H9 (cell line): ENCODE measurements around the gene INSYN2A. TPM values are rescaled to one million over a fixed set of nuclear protein-coding genes. Genes with fewer than 3 reads are reported as not detected.

ENCODE experiments used
- DNase-seq: peaks from one replicate; pipeline ENCODE4 v3.0.0-alpha.2; 2017
- H2AFZ ChIP-seq: one replicate; pipeline ENCODE4 v1.6.1; 2013; ENCODE audit warnings: mild to moderate bottlenecking, low read length, control low read depth, moderate library complexity
- H2AK5ac ChIP-seq: 2 replicates; pipeline ENCODE4 v1.6.1; 2013; ENCODE audit warnings: low read length, control low read depth, mixed read lengths; ENCODE audit not compliant: insufficient read length
- H2BK120ac ChIP-seq: one replicate; pipeline ENCODE4 v1.6.1; 2013; ENCODE audit warnings: low read depth, mild to moderate bottlenecking, low read length, control low read depth, inconsistent platforms; ENCODE audit not compliant: poor library complexity, severe bottlenecking
- H2BK12ac ChIP-seq: 2 replicates; pipeline ENCODE4 v1.6.1; 2013; ENCODE audit warnings: low read length, control low read depth, mixed read lengths, low read depth; ENCODE audit not compliant: insufficient read length
- H2BK15ac ChIP-seq: 2 replicates; pipeline ENCODE4 v1.6.1; 2013; ENCODE audit warnings: low read depth, low read length, control low read depth
- H2BK20ac ChIP-seq: one replicate; pipeline ENCODE4 v1.6.1; 2013; ENCODE audit warnings: low read depth, mild to moderate bottlenecking, low read length, control low read depth, inconsistent platforms; ENCODE audit not compliant: poor library complexity, severe bottlenecking
- H2BK5ac ChIP-seq: 2 replicates; pipeline ENCODE4 v1.6.1; 2013; ENCODE audit warnings: low read length, control low read depth, mixed read lengths; ENCODE audit not compliant: insufficient read length
- H3K14ac ChIP-seq: 2 replicates; pipeline ENCODE4 v1.6.1; 2013; ENCODE audit warnings: low read length, control low read depth; ENCODE audit not compliant: insufficient read depth
- H3K18ac ChIP-seq: 2 replicates; pipeline ENCODE4 v1.6.1; 2013; ENCODE audit warnings: low read depth, mild to moderate bottlenecking, mixed read lengths, low read length, control low read depth; ENCODE audit not compliant: insufficient read length
- H3K23ac ChIP-seq: 2 replicates; pipeline ENCODE4 v1.6.1; 2013; ENCODE audit warnings: low read length, control low read depth, mixed read lengths, low read depth; ENCODE audit not compliant: insufficient read length
- H3K23me2 ChIP-seq: 2 replicates; pipeline ENCODE4 v1.6.1; 2013; ENCODE audit warnings: low read depth, mild to moderate bottlenecking, mixed read lengths, low read length, control low read depth; ENCODE audit not compliant: insufficient read length, poor library complexity, severe bottlenecking
- H3K27ac ChIP-seq: 2 replicates; pipeline ENCODE4 v1.5.1; 2013; ENCODE audit warnings: low read length, control low read depth, mixed read lengths, low read depth; ENCODE audit not compliant: insufficient read length
- H3K27me3 ChIP-seq: 2 replicates; pipeline ENCODE4 v1.6.1; 2013; ENCODE audit warnings: low read length, control low read depth, inconsistent platforms; ENCODE audit not compliant: insufficient read depth
- H3K4ac ChIP-seq: 2 replicates; pipeline ENCODE4 v1.6.1; 2013; ENCODE audit warnings: low read depth, mild to moderate bottlenecking, control low read depth, inconsistent platforms, low read length, moderate library complexity
- H3K4me1 ChIP-seq: 2 replicates; pipeline ENCODE4 v1.6.1; 2013; ENCODE audit warnings: low read length, control low read depth, inconsistent platforms; ENCODE audit not compliant: insufficient read depth
- H3K4me2 ChIP-seq: 2 replicates; pipeline ENCODE4 v1.6.1; 2013; ENCODE audit warnings: low read length, control low read depth, mixed read lengths; ENCODE audit not compliant: insufficient read length, insufficient read depth
- H3K56ac ChIP-seq: 2 replicates; pipeline ENCODE4 v1.6.1; 2013; ENCODE audit warnings: low read depth, mild to moderate bottlenecking, mixed read lengths, low read length, control low read depth; ENCODE audit not compliant: insufficient read length
- H3K79me1 ChIP-seq: 2 replicates; pipeline ENCODE4 v1.6.1; 2013; ENCODE audit warnings: low read depth, mild to moderate bottlenecking, moderate library complexity, low read length, control low read depth, inconsistent platforms; ENCODE audit not compliant: insufficient read depth, poor library complexity, severe bottlenecking
- H3K79me2 ChIP-seq: 2 replicates; pipeline ENCODE4 v1.6.1; 2013; ENCODE audit warnings: low read length, control low read depth, inconsistent platforms; ENCODE audit not compliant: insufficient read depth
- H3K9ac ChIP-seq: 2 replicates; pipeline ENCODE4 v1.6.1; 2013; ENCODE audit warnings: low read length, control low read depth, mixed read lengths; ENCODE audit not compliant: insufficient read length; ENCODE audit errors: extremely low read depth
- H3K9me3 ChIP-seq: one replicate; pipeline ENCODE4 v1.6.1; 2013; ENCODE audit warnings: low read depth, low read length, inconsistent platforms; ENCODE audit not compliant: control insufficient read depth
- H3T11ph ChIP-seq: one replicate; pipeline ENCODE4 v1.6.1; 2013; ENCODE audit warnings: mild to moderate bottlenecking, low read length, control low read depth, inconsistent platforms
- H4K20me1 ChIP-seq: one replicate; pipeline ENCODE4 v1.6.1; 2013; ENCODE audit not compliant: control insufficient read depth, insufficient read length, insufficient read depth
- H4K5ac ChIP-seq: 2 replicates; pipeline ENCODE4 v1.6.1; 2013; ENCODE audit warnings: low read depth, mild to moderate bottlenecking, mixed read lengths, low read length, control low read depth; ENCODE audit not compliant: insufficient read length
- H4K8ac ChIP-seq: replicated peaks from 2 replicates; pipeline ENCODE4 v1.6.1; 2013; ENCODE audit warnings: low read length, control low read depth, mixed read lengths, low read depth; ENCODE audit not compliant: insufficient read length
- H4K91ac ChIP-seq: 2 replicates; pipeline ENCODE4 v1.6.1; 2013; ENCODE audit warnings: low read depth, mild to moderate bottlenecking, moderate library complexity, mixed read lengths, low read length, control low read depth; ENCODE audit not compliant: insufficient read length
- H3K27ac Mint-ChIP-seq, 3 experiments: 2 replicates in 2 of 3; 3 replicates in 1 of 3; pipeline ENCODE4 v1.8.0; 2020 to 2021; ENCODE audit warnings: mixed read lengths in 3 of 3, mild to moderate bottlenecking in 1 of 3, moderate library complexity in 1 of 3
- H3K27me3 Mint-ChIP-seq: 2 replicates; pipeline ENCODE4 v1.8.0; 2021; ENCODE audit warnings: low read depth, mild to moderate bottlenecking, moderate library complexity, mixed read lengths
- H3K36me3 Mint-ChIP-seq, 3 experiments: 2 replicates in 2 of 3; 3 replicates in 1 of 3; pipeline ENCODE4 v1.8.0; 2020 to 2021; ENCODE audit warnings: low read depth in 3 of 3, mixed read lengths in 3 of 3; ENCODE audit not compliant: insufficient read depth in 1 of 3
- H3K4me1 Mint-ChIP-seq, 2 experiments: 2 replicates each; pipeline ENCODE4 v1.8.0; 2020; ENCODE audit warnings: mixed read lengths in 2 of 2
- H3K4me3 Mint-ChIP-seq, 2 experiments: 2 replicates in 1 of 2; 3 replicates in 1 of 2; pipeline ENCODE4 v1.8.0; 2020 to 2021; ENCODE audit warnings: mild to moderate bottlenecking in 2 of 2, mixed read lengths in 2 of 2, moderate library complexity in 1 of 2
- H3K9me3 Mint-ChIP-seq, 2 experiments: 2 replicates in 1 of 2; 3 replicates in 1 of 2; pipeline ENCODE4 v1.8.0; 2020; ENCODE audit warnings: mild to moderate bottlenecking in 2 of 2, mixed read lengths in 2 of 2, moderate library complexity in 1 of 2
- WGBS: extraction: QIAGEN DNeasy Blood & Tissue Kit; methylation state at CpG from one replicate; pipeline ENCODE4 v1.1.7; 2013; ENCODE audit warnings: missing lambda C conversion rate, low lambda C conversion rate, mixed read lengths; ENCODE audit not compliant: insufficient read length; ENCODE audit errors: extremely low coverage; 5-methylcytosine and 5-hydroxymethylcytosine counted together
- total RNA-seq: library from RNA; stranded (reverse); gene quantifications from 2 replicates; pipeline ENCODE4 v1.2.1, GENCODE V29; 2021
- TF ChIP-seq, protein P1 (sequence below): fragments of 200-600 bp; sonication (generic); conservative IDR thresholded peaks from 3 replicates; pipeline ENCODE4 v1.8.0; 2021; ENCODE audit warnings: antibody characterized with exemption, mild to moderate bottlenecking

INSYN2A gene
- total RNA-seq, 1 experiment from 2014 or later = 0.09 TPM

DNA sequence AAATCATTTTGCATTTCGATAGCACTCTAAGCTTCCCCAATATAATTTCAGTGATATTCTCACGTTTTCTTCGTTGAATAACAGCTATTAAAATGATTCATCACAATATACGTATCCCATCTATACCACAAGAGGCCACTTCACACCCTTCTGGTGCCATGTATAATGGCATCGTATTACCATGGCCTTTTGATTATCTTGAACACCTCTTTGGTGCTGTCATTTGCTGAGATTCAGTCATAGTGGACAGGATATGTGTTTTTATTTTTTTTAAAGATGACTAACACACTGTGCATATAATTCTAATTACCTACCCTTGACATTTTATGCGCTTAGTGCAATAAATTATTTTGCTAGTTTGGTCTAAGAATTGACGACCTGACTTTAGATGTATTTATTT is 6.7 kb upstream of the INSYN2A start:
- Histone ChIP-seq H3K4me2 (no peak overlapping the region), H2AFZ (no peak overlapping the region), H3K23me2 (no peaks in the 10 kb centered on the region), H3K79me2 (no peaks in the 10 kb centered on the region), H3K4me1 (no peaks in the 10 kb centered on the region), H3K9me3 (no peaks in the 10 kb centered on the region), H3K4ac (no peak overlapping the region), H3K27me3 (no peaks in the 10 kb centered on the region), H3K23ac (no peak overlapping the region), H2BK5ac (no peak overlapping the region), H3T11ph (no peak overlapping the region), H2BK20ac (no peak overlapping the region), H2BK12ac (no peak overlapping the region), H2BK120ac (no peak overlapping the region), H4K20me1 (no peaks in the 10 kb centered on the region), H3K56ac (no peak overlapping the region), H3K14ac (no peak overlapping the region), H3K79me1 (no peaks in the 10 kb centered on the region), H3K18ac (no peak overlapping the region), H3K27ac (no peak overlapping the region), H2BK15ac (no peak overlapping the region), H3K9ac (no peak overlapping the region), H4K8ac (no peak overlapping the region), H2AK5ac (no peak overlapping the region), H4K91ac (no peak overlapping the region), H4K5ac (no peak overlapping the region)
- no CpG with 5 or more reads among the region's 7 CpGs for WGBS
- Mint-ChIP-seq H3K4me1 (peaks cover 0 to 12% of the 10 kb centered on the region in 2 experiments; a peak in 2 of 4 replicates), H3K27ac (no peak overlapping the region), H3K4me3 (no peak overlapping the region), H3K9me3 (no peaks in the 10 kb centered on the region), H3K36me3 (peaks cover 0 to 5% (median 0%) of the 10 kb centered on the region in 3 experiments; a peak in 2 of 7 replicates), H3K27me3 (no peaks in the 10 kb centered on the region; the same call in 1 of the 2 replicates)
- no peak for DNase-seq
- TF ChIP-seq, protein P1, sequence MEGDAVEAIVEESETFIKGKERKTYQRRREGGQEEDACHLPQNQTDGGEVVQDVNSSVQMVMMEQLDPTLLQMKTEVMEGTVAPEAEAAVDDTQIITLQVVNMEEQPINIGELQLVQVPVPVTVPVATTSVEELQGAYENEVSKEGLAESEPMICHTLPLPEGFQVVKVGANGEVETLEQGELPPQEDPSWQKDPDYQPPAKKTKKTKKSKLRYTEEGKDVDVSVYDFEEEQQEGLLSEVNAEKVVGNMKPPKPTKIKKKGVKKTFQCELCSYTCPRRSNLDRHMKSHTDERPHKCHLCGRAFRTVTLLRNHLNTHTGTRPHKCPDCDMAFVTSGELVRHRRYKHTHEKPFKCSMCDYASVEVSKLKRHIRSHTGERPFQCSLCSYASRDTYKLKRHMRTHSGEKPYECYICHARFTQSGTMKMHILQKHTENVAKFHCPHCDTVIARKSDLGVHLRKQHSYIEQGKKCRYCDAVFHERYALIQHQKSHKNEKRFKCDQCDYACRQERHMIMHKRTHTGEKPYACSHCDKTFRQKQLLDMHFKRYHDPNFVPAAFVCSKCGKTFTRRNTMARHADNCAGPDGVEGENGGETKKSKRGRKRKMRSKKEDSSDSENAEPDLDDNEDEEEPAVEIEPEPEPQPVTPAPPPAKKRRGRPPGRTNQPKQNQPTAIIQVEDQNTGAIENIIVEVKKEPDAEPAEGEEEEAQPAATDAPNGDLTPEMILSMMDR = no peak
